ENCODE results near the gene FAM151A. TPM values are rescaled to one million over a fixed set of nuclear protein-coding genes. Genes with fewer than 3 reads are reported as not detected.

FAM151A gene
- total and polyA plus RNA-seq, 5 experiments from 2014 or later: not detected

DNA sequence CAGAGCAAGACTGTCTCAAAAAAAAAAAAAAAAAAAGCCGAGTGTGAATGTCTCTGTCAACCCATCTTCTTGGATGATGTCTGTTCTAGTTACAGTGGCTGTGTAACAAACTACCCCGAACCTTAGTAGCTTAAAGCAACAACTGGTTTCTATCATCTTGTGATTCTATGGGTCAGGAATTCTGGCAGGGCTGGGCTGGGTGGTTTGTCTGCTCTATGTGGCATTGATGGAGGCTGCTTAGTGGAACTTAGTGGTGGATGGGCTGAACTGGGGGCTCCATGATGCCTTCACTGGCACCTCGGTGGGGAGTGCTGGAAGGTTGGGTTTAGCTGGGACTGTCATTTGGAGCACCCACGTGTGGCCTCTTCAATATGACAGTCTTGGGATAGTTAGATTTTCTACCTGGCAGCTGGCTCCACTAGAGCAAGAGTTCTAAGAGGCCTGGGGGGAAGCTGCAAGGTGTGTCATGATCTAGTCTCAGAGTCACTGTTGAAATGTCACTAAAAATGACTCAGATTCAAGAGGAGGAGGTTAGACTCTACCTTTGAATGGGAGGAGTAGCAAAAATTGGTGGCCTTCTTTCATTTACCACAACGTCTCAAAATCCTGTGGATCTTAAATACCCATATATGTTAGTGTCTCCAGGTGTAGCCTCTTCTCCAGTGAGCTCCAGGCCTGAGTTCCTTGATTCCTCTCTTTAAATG, 56.7 kb downstream of the FAM151A start:
- ATAC-seq: no peak
- Mint-ChIP-seq H3K4me3 (no peak overlapping the region), H3K36me3 (no peaks in the 10 kb centered on the region), H3K27ac (peak overlapping the region in 1 of 10 donors; percentile 35), H3K4me1 (peaks cover 0 to 5% (median under 1%) of the 10 kb centered on the region in 4 donors), H3K27me3 (no peaks in the 10 kb centered on the region), H3K9me3 (no peaks in the 10 kb centered on the region)
- peak in 1 of 10 donors; percentile 3 for DNase-seq
- POLR2A ChIA-PET: interaction anchor here (0.6 kb wide), 1 partner anchor 12 kb away, joined by 4 read pairs; no protein-coding TSS in a partner anchor

DNA sequence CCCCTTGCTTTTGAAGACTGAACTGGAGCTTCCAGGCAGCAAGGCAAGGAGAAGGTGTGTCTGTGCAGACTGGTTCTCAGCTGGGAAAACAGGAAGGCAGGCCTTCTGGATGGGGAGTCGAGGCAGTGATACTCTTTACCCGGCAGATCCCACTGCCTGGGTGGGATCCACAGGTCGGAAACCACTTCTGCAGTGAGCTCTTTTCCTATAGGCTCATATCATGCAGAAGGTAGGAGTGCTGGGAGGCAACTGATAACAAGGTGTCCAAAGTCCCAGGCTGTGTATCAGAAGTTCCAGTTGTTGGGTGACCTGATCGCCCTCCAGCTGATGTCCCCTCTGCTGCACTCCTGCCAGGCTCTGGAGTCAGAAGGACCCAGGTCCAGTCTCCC, 58.2 kb downstream of the FAM151A start:
- Mint-ChIP-seq H3K27ac (no peak overlapping the region), H3K4me1 (peaks cover 0 to 5% (median under 1%) of the 10 kb centered on the region in 4 donors), H3K4me3 (no peak overlapping the region), H3K27me3 (no peaks in the 10 kb centered on the region), H3K36me3 (no peaks in the 10 kb centered on the region), H3K9me3 (no peaks in the 10 kb centered on the region)
- no peak for DNase-seq
- no peak for ATAC-seq
- POLR2A ChIA-PET: no interaction called here

DNA sequence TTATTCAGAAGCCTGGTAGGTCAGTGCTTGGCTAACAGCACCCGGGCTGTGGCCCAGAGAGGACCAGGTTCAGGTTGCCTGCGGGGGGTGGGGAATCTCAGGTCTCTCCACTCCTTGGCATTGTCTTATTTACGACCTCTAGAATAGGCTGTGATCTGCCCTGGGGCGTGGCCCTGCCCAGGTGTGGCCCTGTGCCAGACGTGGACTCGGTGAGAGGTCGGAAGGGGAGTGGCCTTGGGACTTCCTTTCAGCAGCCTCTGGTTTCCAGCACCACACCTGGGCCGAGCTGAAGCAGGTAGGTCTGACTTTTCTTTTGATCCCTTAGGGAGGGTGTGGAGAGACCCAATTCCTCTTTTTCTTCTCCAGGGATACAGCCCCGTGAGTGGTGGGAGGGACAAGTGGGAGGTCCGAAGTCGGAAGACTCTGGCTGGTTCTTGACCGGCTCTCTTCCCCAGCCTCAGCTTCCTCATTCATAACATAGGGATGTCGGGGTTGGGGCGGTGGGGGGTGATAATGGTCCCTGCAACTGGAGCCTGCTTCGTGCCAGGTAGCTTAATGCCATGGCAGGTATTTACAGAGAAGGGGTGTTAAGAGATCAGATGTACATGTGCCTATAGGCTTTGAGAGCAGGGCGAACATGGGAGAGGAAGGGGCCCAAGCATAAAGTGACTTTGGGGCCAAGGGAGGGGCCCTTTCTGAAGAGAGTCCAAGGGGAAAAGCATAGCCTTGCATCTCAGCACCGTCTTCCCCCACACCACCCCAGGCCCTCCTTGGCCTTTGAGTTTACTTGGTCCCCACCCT, 58.8 kb downstream of the FAM151A start:
- Mint-ChIP-seq H3K9me3 (no peaks in the 10 kb centered on the region), H3K36me3 (no peaks in the 10 kb centered on the region), H3K27me3 (no peaks in the 10 kb centered on the region), H3K27ac (peak overlapping the region in 1 of 10 donors; percentile 52), H3K4me3 (no peak overlapping the region), H3K4me1 (peaks cover 0 to 5% (median under 1%) of the 10 kb centered on the region in 4 donors)
- DNase-seq (peak in 1 of 10 donors; percentile 52), ATAC-seq (no peak)
- POLR2A ChIA-PET: no interaction called here

DNA sequence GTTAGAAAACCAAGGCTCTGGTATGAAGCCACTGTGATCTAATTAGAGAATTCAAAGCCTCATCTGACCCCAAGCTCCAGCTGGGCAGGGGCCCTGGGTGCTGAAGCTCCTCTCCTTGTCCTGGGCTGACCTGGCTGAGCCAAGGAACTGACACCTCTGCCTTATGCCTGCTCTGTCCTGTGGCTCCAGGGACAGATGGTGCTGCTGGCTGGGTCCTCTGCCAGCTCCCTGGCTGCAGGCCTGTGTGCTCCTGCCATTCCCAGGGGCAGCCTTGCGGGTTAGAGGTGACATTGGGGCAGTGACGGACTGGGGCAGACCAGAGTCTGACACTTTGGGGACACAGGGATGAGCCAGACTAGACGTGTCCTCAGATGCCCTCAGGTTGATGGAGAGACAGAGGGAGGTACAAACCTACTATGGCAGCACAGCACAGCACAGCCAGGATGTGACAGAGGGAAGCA, 63.5 kb downstream of the FAM151A start:
- Mint-ChIP-seq H3K4me1 (peaks cover 0 to 7% (median 3%) of the 10 kb centered on the region in 4 donors), H3K9me3 (peaks cover 0 to 8% (median 4%) of the 10 kb centered on the region in 9 donors), H3K27me3 (peaks cover 2 to 10% (median 4%) of the 10 kb centered on the region in 5 donors), H3K36me3 (peaks cover 0 to 3% (median 0%) of the 10 kb centered on the region in 3 donors), H3K4me3 (no peak overlapping the region), H3K27ac (peak overlapping the region in 2 of 10 donors; percentile 13 to 75)
- POLR2A ChIA-PET: no interaction called here
- peak in 1 of 10 donors; percentile 50 for DNase-seq
- no peak for ATAC-seq

Other genes with a start within 250 kb of the FAM151A start
- gene SSBP3, start 217.1 kb downstream of the FAM151A start, total RNA-seq: 10 to 100 TPM; 88.7 to 93.8 TPM
- gene SSBP3, start 217.1 kb downstream of the FAM151A start, polyA plus RNA-seq: 10 to 100 TPM; 16.1 to 19.8 (median 16.7) TPM
- under 1 TPM; 0.22 to 0.31 TPM for gene ACOT11, start 75.3 kb downstream of the FAM151A start, total RNA-seq
- gene ACOT11, start 75.3 kb downstream of the FAM151A start, polyA plus RNA-seq: under 1 TPM in 1 of 3 donors, not detected in 2; 0.07 TPM
- under 1 TPM in 1 of 2 experiments, not detected in 1; 0.18 TPM for gene MROH7, start 18.3 kb upstream of the FAM151A start, total RNA-seq
- not detected for gene MROH7, start 18.3 kb upstream of the FAM151A start, polyA plus RNA-seq
- 10 to 100 TPM; 22.4 to 23.0 TPM for gene TTC4, start 92.3 kb upstream of the FAM151A start, total RNA-seq
- 10 to 100 TPM; 18.7 to 23.2 (median 22.6) TPM for gene TTC4, start 92.3 kb upstream of the FAM151A start, polyA plus RNA-seq
- 1 to 10 TPM; 3.2 to 3.3 TPM for gene PARS2, start 141.0 kb upstream of the FAM151A start, total RNA-seq
- 1 to 10 TPM; 1.0 to 4.1 (median 2.5) TPM for gene PARS2, start 141.0 kb upstream of the FAM151A start, polyA plus RNA-seq
- gene TTC22, start 177.8 kb upstream of the FAM151A start, total RNA-seq: 10 to 100 TPM; 10.8 to 12.6 TPM
- 1 to 10 TPM; 1.7 to 3.2 (median 2.9) TPM for gene TTC22, start 177.8 kb upstream of the FAM151A start, polyA plus RNA-seq

Data from naive thymus-derived CD8-positive, alpha-beta T cell (primary cell).